Measurements from ENCODE around the gene NBPF1. TPM values are rescaled to one million over a fixed set of nuclear protein-coding genes. Genes with fewer than 3 reads are reported as not detected.
"Not testable (repeated sequence)": the region's sequence is repeated elsewhere in the genome, so short reads cannot be mapped to it uniquely, and the experiment has no call there.

NBPF1 gene
- total RNA-seq, 1 donor from 2014 or later = 69.9 TPM

DNA sequence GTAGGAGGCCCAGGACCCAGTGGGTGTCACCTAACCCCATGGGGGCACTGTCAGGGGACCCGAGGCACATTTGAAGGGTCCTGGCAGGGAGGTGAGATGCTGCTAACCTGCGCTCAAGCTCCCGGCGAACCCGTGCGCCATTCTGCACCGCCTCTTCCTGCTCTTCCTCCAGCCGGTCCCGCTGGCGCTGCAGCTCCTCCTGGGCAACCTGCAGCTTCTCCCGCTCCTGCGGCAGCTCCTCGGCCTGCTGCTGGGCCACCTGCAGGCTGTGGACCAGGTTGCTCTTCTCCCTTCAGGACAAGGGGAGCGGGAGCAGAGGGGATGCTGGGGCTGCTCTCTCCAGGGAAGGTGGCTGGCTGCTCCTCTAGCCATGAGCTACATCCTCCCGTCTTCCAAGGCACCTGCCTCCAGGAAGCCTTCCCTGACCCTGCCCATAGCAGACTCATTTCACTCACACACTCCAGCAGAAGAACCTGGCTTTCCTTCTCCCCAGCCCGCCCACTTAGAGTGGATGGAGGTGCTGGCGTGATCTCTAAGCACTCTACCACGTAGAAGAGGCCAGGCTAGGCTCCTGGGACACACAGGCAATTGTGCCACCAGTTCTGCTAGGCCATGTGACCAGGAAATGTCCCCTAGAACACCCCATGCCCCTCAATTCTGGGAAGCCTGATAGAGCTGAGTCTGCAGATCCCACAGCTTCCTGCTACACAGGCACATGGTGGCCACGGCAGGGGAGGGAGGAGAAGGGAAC, 15.2 kb upstream of the NBPF1 start:
- peak overlapping the region; percentile 1 for H3K9ac ChIP-seq
- H3K4me1 Mint-ChIP-seq = peaks cover 5% of the 10 kb centered on the region
- no peak overlapping the region for H3K27ac ChIP-seq
- H3F3A ChIP-seq (ENCODE audit: low read depth) = no peaks in the 10 kb centered on the region
- H3K4me1 ChIP-seq = no peaks in the 10 kb centered on the region
- H2AFZ ChIP-seq (replicated peaks) = no peak overlapping the region
- TF ChIP-seq, protein P1, sequence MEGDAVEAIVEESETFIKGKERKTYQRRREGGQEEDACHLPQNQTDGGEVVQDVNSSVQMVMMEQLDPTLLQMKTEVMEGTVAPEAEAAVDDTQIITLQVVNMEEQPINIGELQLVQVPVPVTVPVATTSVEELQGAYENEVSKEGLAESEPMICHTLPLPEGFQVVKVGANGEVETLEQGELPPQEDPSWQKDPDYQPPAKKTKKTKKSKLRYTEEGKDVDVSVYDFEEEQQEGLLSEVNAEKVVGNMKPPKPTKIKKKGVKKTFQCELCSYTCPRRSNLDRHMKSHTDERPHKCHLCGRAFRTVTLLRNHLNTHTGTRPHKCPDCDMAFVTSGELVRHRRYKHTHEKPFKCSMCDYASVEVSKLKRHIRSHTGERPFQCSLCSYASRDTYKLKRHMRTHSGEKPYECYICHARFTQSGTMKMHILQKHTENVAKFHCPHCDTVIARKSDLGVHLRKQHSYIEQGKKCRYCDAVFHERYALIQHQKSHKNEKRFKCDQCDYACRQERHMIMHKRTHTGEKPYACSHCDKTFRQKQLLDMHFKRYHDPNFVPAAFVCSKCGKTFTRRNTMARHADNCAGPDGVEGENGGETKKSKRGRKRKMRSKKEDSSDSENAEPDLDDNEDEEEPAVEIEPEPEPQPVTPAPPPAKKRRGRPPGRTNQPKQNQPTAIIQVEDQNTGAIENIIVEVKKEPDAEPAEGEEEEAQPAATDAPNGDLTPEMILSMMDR (IDR thresholded peaks at IDR 0.05) = no peak
- no peak for TF ChIP-seq EZH2phosphoT487 (IDR thresholded peaks at IDR 0.05)
- TF ChIP-seq EZH2 (IDR thresholded peaks at IDR 0.05) = no peak
- H3K27me3 Mint-ChIP-seq (ENCODE audit: insufficient read depth, low read depth) = peaks cover 11% of the 10 kb centered on the region
- no peaks in the 10 kb centered on the region for H3K79me2 ChIP-seq (ENCODE audit: low read depth)
- H3K27ac Mint-ChIP-seq = peak overlapping the region; percentile 48
- no peak overlapping the region for H3K4me3 ChIP-seq
- no peaks in the 10 kb centered on the region for H3K27me3 ChIP-seq
- H3K4me3 Mint-ChIP-seq = no peak overlapping the region
- no peak for DNase-seq (ENCODE audit: low spot score)
- no peaks in the 10 kb centered on the region for H3K9me3 ChIP-seq (ENCODE audit: low read depth)
- no peak overlapping the region for H3K4me2 ChIP-seq
- no peaks in the 10 kb centered on the region for H3K36me3 ChIP-seq
- H3K9me3 Mint-ChIP-seq = no peaks in the 10 kb centered on the region
- peaks cover 8% of the 10 kb centered on the region for H4K20me1 ChIP-seq (ENCODE audit: low read depth)
- H3K36me3 Mint-ChIP-seq = peaks cover 49% of the 10 kb centered on the region

GRCh38 chr1:16626409-16626983, 13.1 kb upstream of the NBPF1 start:
- not testable (repeated sequence) for H2AFZ ChIP-seq (replicated peaks); H3K9me3 Mint-ChIP-seq; H3K4me3 ChIP-seq; H3K4me2 ChIP-seq; H3K27ac Mint-ChIP-seq; H3K9me3 ChIP-seq (ENCODE audit: low read depth); H3K27ac ChIP-seq; H3K4me1 Mint-ChIP-seq; H3K79me2 ChIP-seq (ENCODE audit: low read depth); H3K4me1 ChIP-seq; H3K9ac ChIP-seq; H3K4me3 Mint-ChIP-seq; H3K27me3 ChIP-seq; H3K36me3 ChIP-seq; H3F3A ChIP-seq (ENCODE audit: low read depth); DNase-seq (ENCODE audit: low spot score)
- Mint-ChIP-seq H3K27me3 (ENCODE audit: insufficient read depth, low read depth) (peaks cover 11% of the 10 kb centered on the region), H3K36me3 (peaks cover 38% of the 10 kb centered on the region)
- H4K20me1 ChIP-seq (ENCODE audit: low read depth) = peaks cover 12% of the 10 kb centered on the region

DNA sequence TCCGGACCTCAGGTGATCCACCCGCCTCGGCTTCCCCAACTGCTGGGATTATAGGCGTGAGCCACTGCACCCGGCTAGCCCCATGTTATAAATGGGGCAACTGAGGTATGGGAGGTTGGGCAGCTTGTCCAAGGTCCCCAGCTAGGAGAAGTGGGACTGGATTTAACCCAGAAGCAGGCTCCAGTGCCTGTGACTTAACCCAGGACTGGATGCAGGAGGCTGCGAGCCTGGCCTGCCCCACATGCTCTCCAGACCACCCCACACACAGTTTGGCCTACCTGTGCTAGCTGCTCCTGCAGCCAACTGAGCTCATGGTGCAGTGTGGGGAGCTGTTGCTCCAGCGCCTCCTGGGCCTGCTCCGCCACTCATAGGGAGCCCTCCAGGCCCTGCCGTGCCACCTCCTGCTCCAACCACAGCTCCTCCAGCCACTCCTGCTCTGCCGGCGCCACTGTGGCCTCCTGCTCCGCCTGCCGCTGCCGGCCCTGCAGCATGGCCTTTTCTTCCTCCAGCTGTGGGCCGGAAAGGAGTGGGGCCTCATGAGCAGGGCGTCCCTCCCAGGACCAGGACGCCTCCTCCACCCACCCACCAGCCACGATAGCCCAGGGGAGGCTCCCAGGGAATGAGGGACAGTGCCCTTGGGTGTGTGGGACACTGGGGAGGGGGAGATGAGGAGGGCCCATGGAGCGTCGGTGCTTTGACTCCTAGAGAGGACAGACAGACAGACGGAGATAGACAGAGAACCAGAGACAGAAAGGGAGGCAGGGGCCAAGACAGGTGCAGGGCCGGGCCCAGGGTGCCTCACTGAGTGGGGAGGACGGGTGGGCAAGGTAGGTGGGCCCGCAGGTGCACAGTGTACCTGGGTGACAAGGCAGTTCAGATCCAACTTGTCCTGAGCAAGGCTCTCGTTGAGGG, 12.4 kb upstream of the NBPF1 start:
- peaks cover 9% of the 10 kb centered on the region for H3F3A ChIP-seq (ENCODE audit: low read depth)
- no peak overlapping the region for H2AFZ ChIP-seq (replicated peaks)
- no peaks in the 10 kb centered on the region for H3K9me3 ChIP-seq (ENCODE audit: low read depth)
- H3K27ac ChIP-seq = no peak overlapping the region
- H3K27me3 ChIP-seq = no peaks in the 10 kb centered on the region
- Mint-ChIP-seq H3K4me1 (peaks cover 5% of the 10 kb centered on the region), H3K4me3 (peak overlapping the region; percentile 12), H3K9me3 (no peaks in the 10 kb centered on the region), H3K27ac (no peak overlapping the region), H3K36me3 (peaks cover 34% of the 10 kb centered on the region), H3K27me3 (ENCODE audit: insufficient read depth, low read depth) (peaks cover 9% of the 10 kb centered on the region)
- no peak overlapping the region for H3K9ac ChIP-seq
- TF ChIP-seq EZH2phosphoT487 (IDR thresholded peaks at IDR 0.05) = no peak
- TF ChIP-seq EZH2 (IDR thresholded peaks at IDR 0.05) = no peak
- TF ChIP-seq, protein P1 (IDR thresholded peaks at IDR 0.05) = no peak
- no peak overlapping the region for H3K4me2 ChIP-seq
- H3K36me3 ChIP-seq = no peaks in the 10 kb centered on the region
- H3K4me1 ChIP-seq = peaks cover 2% of the 10 kb centered on the region
- H3K79me2 ChIP-seq (ENCODE audit: low read depth) = no peaks in the 10 kb centered on the region
- H4K20me1 ChIP-seq (ENCODE audit: low read depth) = peaks cover 12% of the 10 kb centered on the region
- DNase-seq (ENCODE audit: low spot score) = no peak
- H3K4me3 ChIP-seq = no peak overlapping the region

- H3K27me3 Mint-ChIP-seq (ENCODE audit: insufficient read depth, low read depth); DNase-seq (ENCODE audit: low spot score); H3K27ac ChIP-seq: not testable (repeated sequence)
These were observed 10.7 kb upstream of the NBPF1 start for GRCh38 chr1:16623812-16624719.

DNA sequence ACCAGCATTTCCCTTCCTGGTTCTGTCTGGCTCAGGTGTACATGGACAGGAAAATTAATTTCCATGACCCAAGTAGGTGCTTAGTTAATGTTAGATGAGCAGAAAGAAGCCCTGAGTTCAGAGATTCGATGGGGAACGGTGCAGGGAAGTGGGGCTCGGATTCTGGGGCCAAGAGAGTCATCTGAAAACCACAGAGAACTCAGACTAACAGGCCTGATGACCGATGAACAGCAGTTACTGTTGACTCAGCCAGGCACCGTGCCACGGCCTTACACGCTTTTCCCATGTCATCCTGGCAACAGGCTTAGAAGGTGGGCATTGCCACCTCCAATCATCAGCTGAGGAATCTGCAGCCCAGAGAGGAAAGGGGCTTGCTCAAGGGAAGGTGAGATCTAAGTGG, 10.0 kb upstream of the NBPF1 start:
- H3K4me1 ChIP-seq; H3K4me3 ChIP-seq; H3K9me3 Mint-ChIP-seq; DNase-seq (ENCODE audit: low spot score); H3K9me3 ChIP-seq (ENCODE audit: low read depth); H3K36me3 ChIP-seq; H3F3A ChIP-seq (ENCODE audit: low read depth); H3K79me2 ChIP-seq (ENCODE audit: low read depth); H3K27me3 ChIP-seq; H2AFZ ChIP-seq (replicated peaks); H3K4me2 ChIP-seq; H4K20me1 ChIP-seq (ENCODE audit: low read depth); H3K27ac ChIP-seq; H3K27ac Mint-ChIP-seq; H3K27me3 Mint-ChIP-seq (ENCODE audit: insufficient read depth, low read depth); H3K4me3 Mint-ChIP-seq; H3K9ac ChIP-seq; H3K4me1 Mint-ChIP-seq: not testable (repeated sequence)
- H3K36me3 Mint-ChIP-seq = peaks cover 17% of the 10 kb centered on the region

More at GRCh38 chr1:16623812-16624719, 10.7 kb upstream of the NBPF1 start:
- H3F3A ChIP-seq (ENCODE audit: low read depth); H3K79me2 ChIP-seq (ENCODE audit: low read depth); H3K4me2 ChIP-seq; H3K27ac Mint-ChIP-seq; H2AFZ ChIP-seq (replicated peaks); H3K9me3 Mint-ChIP-seq; H3K9me3 ChIP-seq (ENCODE audit: low read depth); H3K36me3 ChIP-seq; H3K4me1 ChIP-seq; H3K4me3 Mint-ChIP-seq; H3K4me1 Mint-ChIP-seq; H3K27me3 ChIP-seq; H3K4me3 ChIP-seq; H3K9ac ChIP-seq: not testable (repeated sequence)
- peaks cover 22% of the 10 kb centered on the region for H3K36me3 Mint-ChIP-seq
- peaks cover 12% of the 10 kb centered on the region for H4K20me1 ChIP-seq (ENCODE audit: low read depth)

Data from neural progenitor cell (in vitro differentiated cells).